DND-41 (cell line): ENCODE data around the gene HGS.

ENCODE experiments used
- EZH2 ChIP-seq: IDR thresholded peaks from 3 replicates; pipeline ENCODE4 v1.6.1; 2012; ENCODE audit warnings: borderline replicate concordance, low read depth, mild to moderate bottlenecking, moderate library complexity, low read length, inconsistent platforms; ENCODE audit not compliant: severe bottlenecking
- TF ChIP-seq, protein P1 (sequence below): IDR thresholded peaks from 2 replicates; pipeline ENCODE4 v1.5.1; 2012; ENCODE audit warnings: borderline replicate concordance, low read length, moderate library complexity, mild to moderate bottlenecking; ENCODE audit not compliant: poor library complexity, severe bottlenecking; ENCODE audit errors: extremely low read depth

DNA sequence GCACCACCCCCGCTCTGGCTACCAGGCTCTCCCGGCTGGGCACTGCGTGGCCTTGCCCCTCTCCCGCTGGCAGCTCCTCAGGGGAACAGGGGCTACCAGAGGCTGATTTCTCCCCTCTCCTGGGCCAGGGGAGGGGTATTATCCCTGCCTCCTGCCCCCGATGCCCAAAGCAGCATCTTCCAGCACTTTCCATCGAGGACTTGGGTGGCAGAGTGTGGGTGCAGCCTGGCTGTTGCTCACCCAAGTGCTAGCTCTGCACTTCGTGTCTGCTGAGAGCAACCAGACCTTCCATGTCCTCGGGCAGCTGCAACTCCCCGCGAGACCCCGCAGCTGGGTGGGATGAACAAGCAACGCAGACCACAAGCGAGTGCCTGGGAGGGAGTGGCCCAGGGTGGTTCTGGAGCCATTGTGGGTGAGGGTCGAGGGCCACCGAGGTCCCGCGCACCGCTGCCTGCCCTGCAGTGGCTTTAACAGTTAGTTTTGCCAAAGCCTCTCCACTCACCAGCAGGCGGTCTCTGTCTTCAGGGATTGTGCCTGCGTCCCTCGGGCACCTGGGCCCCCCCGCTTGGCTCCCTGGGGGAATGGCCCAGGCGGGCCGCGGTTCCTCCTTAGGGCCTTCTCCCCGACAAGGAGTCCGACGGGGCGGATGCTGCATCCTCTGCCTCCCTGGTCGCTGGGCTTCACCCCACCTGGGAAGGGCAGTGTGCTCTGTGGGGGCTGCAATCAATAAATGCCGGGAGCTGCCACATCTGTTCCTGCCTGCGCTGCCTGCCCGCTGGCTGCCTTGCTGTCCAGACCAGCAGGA is 36.7 kb downstream of the HGS start:
- TF ChIP-seq, protein P1, sequence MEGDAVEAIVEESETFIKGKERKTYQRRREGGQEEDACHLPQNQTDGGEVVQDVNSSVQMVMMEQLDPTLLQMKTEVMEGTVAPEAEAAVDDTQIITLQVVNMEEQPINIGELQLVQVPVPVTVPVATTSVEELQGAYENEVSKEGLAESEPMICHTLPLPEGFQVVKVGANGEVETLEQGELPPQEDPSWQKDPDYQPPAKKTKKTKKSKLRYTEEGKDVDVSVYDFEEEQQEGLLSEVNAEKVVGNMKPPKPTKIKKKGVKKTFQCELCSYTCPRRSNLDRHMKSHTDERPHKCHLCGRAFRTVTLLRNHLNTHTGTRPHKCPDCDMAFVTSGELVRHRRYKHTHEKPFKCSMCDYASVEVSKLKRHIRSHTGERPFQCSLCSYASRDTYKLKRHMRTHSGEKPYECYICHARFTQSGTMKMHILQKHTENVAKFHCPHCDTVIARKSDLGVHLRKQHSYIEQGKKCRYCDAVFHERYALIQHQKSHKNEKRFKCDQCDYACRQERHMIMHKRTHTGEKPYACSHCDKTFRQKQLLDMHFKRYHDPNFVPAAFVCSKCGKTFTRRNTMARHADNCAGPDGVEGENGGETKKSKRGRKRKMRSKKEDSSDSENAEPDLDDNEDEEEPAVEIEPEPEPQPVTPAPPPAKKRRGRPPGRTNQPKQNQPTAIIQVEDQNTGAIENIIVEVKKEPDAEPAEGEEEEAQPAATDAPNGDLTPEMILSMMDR = no peak
- no peak for TF ChIP-seq EZH2
